GM18861 (cell line): ENCODE measurements around the gene WDR41.

Experiments
- ATAC-seq: cut with Tn5 transposase; IDR thresholded peaks from one replicate; pipeline ENCODE4 v1.9.1; 2021; ENCODE audit not compliant: unreplicated experiment

The WDR41 gene

GRCh38 chr5:77449277-77449676 lies 42.8 kb downstream of the WDR41 start:
- no peak for ATAC-seq

- ATAC-seq = no peak
Observed at GRCh38 chr5:77448831-77449230, 43.3 kb downstream of the WDR41 start.

- no peak for ATAC-seq
Observed at GRCh38 chr5:77444356-77444755, 47.8 kb downstream of the WDR41 start.

GRCh38 chr5:77443670-77444069 lies 48.4 kb downstream of the WDR41 start:
- ATAC-seq = no peak

- no peak for ATAC-seq
Observed at GRCh38 chr5:77438071-77438470, 54.0 kb downstream of the WDR41 start.

- no peak for ATAC-seq
Observed at GRCh38 chr5:77437194-77437593, 54.9 kb downstream of the WDR41 start.

GRCh38 chr5:77431719-77432118 lies 60.4 kb downstream of the WDR41 start:
- no peak for ATAC-seq

- no peak for ATAC-seq
Observed at GRCh38 chr5:77431286-77431685, 60.8 kb downstream of the WDR41 start.

GRCh38 chr5:77430726-77431125 lies 61.4 kb downstream of the WDR41 start:
- ATAC-seq = no peak

- ATAC-seq = no peak
Observed at GRCh38 chr5:77428526-77428925, 63.6 kb downstream of the WDR41 start.

- ATAC-seq = no peak
Observed at GRCh38 chr5:77427998-77428397, 64.1 kb downstream of the WDR41 start.

- no peak for ATAC-seq
Observed at GRCh38 chr5:77426670-77427069, 65.4 kb downstream of the WDR41 start.

- ATAC-seq = no peak
Observed at GRCh38 chr5:77425998-77426659, 66.0 kb downstream of the WDR41 start.

GRCh38 chr5:77425420-77425819 lies 66.7 kb downstream of the WDR41 start:
- no peak for ATAC-seq

GRCh38 chr5:77424921-77425320 lies 67.2 kb downstream of the WDR41 start:
- no peak for ATAC-seq

GRCh38 chr5:77423022-77423750 lies 68.9 kb downstream of the WDR41 start:
- no peak for ATAC-seq

- ATAC-seq = no peak
Observed at GRCh38 chr5:77420940-77421339, 71.2 kb downstream of the WDR41 start.

- ATAC-seq = no peak
Observed at GRCh38 chr5:77419644-77420582, 72.2 kb downstream of the WDR41 start.

- ATAC-seq = no peak
Observed at GRCh38 chr5:77418601-77419581, 73.2 kb downstream of the WDR41 start.

- no peak for ATAC-seq
Observed at GRCh38 chr5:77418162-77418561, 74.0 kb downstream of the WDR41 start.
